ENCODE data around the gene CBY1. TPM values are rescaled to one million over a fixed set of nuclear protein-coding genes. Genes with fewer than 3 reads are reported as not detected.

CBY1 gene
- total and polyA plus RNA-seq, 4 donors = 6.3 to 14.9 (median 8.9) TPM

- over 99% methylated on average over 15 of the region's 15 CpGs for WGBS
- no peaks in the 10 kb centered on the region for H3K9me3 ChIP-seq (ENCODE audit: control insufficient read depth in 4 of 4, low read length in 3 of 4)
- DNase-seq (ENCODE audit: low spot score) = no peak
- H3K4me3 ChIP-seq (ENCODE audit: low read depth in 1 of 3, low read length in 3 of 3) = no peak overlapping the region
- H3K27ac ChIP-seq (ENCODE audit: low read depth in 1 of 2, low read length in 2 of 2) = no peak overlapping the region
- H3K27me3 ChIP-seq (ENCODE audit: control insufficient read depth in 4 of 4, insufficient read depth in 4 of 4, low read length in 3 of 4) = no peaks in the 10 kb centered on the region
- no peaks in the 10 kb centered on the region for H3K4me1 ChIP-seq (ENCODE audit: control insufficient read depth in 4 of 4, insufficient read depth in 4 of 4, low read length in 3 of 4)
- TF ChIP-seq EGR1 (IDR thresholded peaks at IDR 0.05; ENCODE audit: low read depth in 2 of 2) (no peak), HNF4A (conservative IDR thresholded peaks at IDR 0.05) (no peak), TAF1 (conservative IDR thresholded peaks at IDR 0.05) (no peak), SP1 (IDR thresholded peaks at IDR 0.05) (no peak), HNF4G (IDR thresholded peaks at IDR 0.05) (no peak), JUND (IDR thresholded peaks at IDR 0.05) (no peak), FOXA1 (IDR thresholded peaks at IDR 0.05) (no peak), RXRA (IDR thresholded peaks at IDR 0.05) (no peak), CTCF (IDR thresholded peaks at IDR 0.05; ENCODE audit: low read depth, low read length, missing input control) (no peak), NR2F2 (IDR thresholded peaks at IDR 0.05) (no peak), MAX (IDR thresholded peaks at IDR 0.05) (no peak), FOXA2 (IDR thresholded peaks at IDR 0.05) (no peak), RAD21 (IDR thresholded peaks at IDR 0.05) (no peak), ATF3 (IDR thresholded peaks at IDR 0.05) (no peak), YY1 (IDR thresholded peaks at IDR 0.05) (no peak), ZBTB33 (IDR thresholded peaks at IDR 0.05) (no peak), GABPA (IDR thresholded peaks at IDR 0.05 in 1 of 2, conservative IDR thresholded peaks at IDR 0.05 in 1 of 2) (no peak), REST (IDR thresholded peaks at IDR 0.05) (no peak)
- peaks cover 6 to 30% (median 18%) of the 10 kb centered on the region in 4 donors for H3K36me3 ChIP-seq (ENCODE audit: control insufficient read depth in 4 of 4, insufficient read depth in 3 of 4, low read depth in 1 of 4, low read length in 3 of 4)
- H3K9ac ChIP-seq (ENCODE audit: low read depth in 1 of 2, low read length in 2 of 2) = no peak overlapping the region
Observed at GRCh38 chr22:38715852-38716251, 59.4 kb downstream of the CBY1 start.
